H1 (cell line): ENCODE data around the gene NUP107. TPM values are rescaled to one million over a fixed set of nuclear protein-coding genes. Genes with fewer than 3 reads are reported as not detected.

ENCODE experiments used
- CTCF ChIA-PET: fragments of 300-600 bp; sonication (Branson Sonifier 250); formaldehyde crosslinking; loops from one replicate; lab custom pipeline; 2021; ENCODE audit not compliant: partially characterized antibody; lab: Charles Lee
- POLR2A ChIA-PET: fragments of 300-600 bp; sonication (Branson Sonifier 250); formaldehyde crosslinking; loops from one replicate; lab custom pipeline; 2021; ENCODE audit warnings: inconsistent platforms; ENCODE audit not compliant: partially characterized antibody; lab: Charles Lee
- DNase-seq, 2 experiments: peaks; one replicate each; pipeline versions ENCODE4 v3.0.0 to v3.0.0-alpha.2; 2010 to 2022; ENCODE audit warnings: low spot score in 2 of 2, low read depth in 1 of 2, mixed read lengths in 1 of 2
- FAIRE-seq: peaks from 2 replicates; lab custom pipeline; 2011; peaks lifted over from hg19 to GRCh38; lab: Jason Lieb, UNC
- H2AFZ ChIP-seq: 2 replicates; pipeline ENCODE4 v1.8.1; 2012; ENCODE audit warnings: low read length, inconsistent platforms
- H2AK5ac ChIP-seq: 2 replicates; pipeline ENCODE4 v1.6.1; 2013; ENCODE audit warnings: low read depth, low read length
- H2BK120ac ChIP-seq: replicated peaks from 2 replicates; pipeline ENCODE3; 2013; ENCODE audit warnings: low read depth, low read length, inconsistent platforms
- H2BK12ac ChIP-seq: 2 replicates; pipeline ENCODE4 v1.6.1; 2013; ENCODE audit warnings: low read depth, low read length
- H2BK15ac ChIP-seq: 2 replicates; pipeline ENCODE4 v1.6.1; 2013; ENCODE audit warnings: low read length
- H2BK20ac ChIP-seq: 2 replicates; pipeline ENCODE4 v1.6.1; 2013; ENCODE audit warnings: low read length
- H2BK5ac ChIP-seq: 2 replicates; pipeline ENCODE4 v1.6.1; 2013; ENCODE audit warnings: low read depth, low read length
- H3K14ac ChIP-seq: 2 replicates; pipeline ENCODE4 v1.6.1; 2013; ENCODE audit warnings: inconsistent platforms; ENCODE audit not compliant: insufficient read length
- H3K18ac ChIP-seq: 2 replicates; pipeline ENCODE4 v1.6.1; 2013; ENCODE audit warnings: low read length; ENCODE audit errors: extremely low read depth
- H3K23ac ChIP-seq: 2 replicates; pipeline ENCODE4 v1.6.1; 2013; ENCODE audit warnings: inconsistent platforms; ENCODE audit not compliant: insufficient read length
- H3K23me2 ChIP-seq: 2 replicates; pipeline ENCODE4 v1.6.1; 2013; ENCODE audit warnings: low read depth, low read length
- H3K27ac ChIP-seq: 2 replicates; pipeline ENCODE4 v1.6.1; 2011; ENCODE audit warnings: low read depth, low read length, inconsistent platforms
- H3K27me3 ChIP-seq, 4 experiments: replicated peaks in 1 of 4; 1 replicate in 1 of 4; 2 replicates in 3 of 4; pipeline versions ENCODE4 v1.6.1 to v1.8.1; 2011 to 2013; ENCODE audit warnings: low read length in 3 of 4, mild to moderate bottlenecking in 3 of 4, inconsistent platforms in 2 of 4, mixed read lengths in 2 of 4, moderate library complexity in 1 of 4; ENCODE audit not compliant: control insufficient read depth in 3 of 4, insufficient read depth in 3 of 4; ENCODE audit errors: extremely low read depth in 1 of 4
- H3K36me3 ChIP-seq, 4 experiments: 2 replicates each; pipeline versions ENCODE4 v1.6.1 to v1.8.1; 2011 to 2013; ENCODE audit warnings: mild to moderate bottlenecking in 4 of 4, low read length in 3 of 4, moderate library complexity in 2 of 4, control low read depth in 1 of 4, inconsistent platforms in 1 of 4; ENCODE audit not compliant: insufficient read depth in 4 of 4, control insufficient read depth in 2 of 4
- H3K4ac ChIP-seq: replicated peaks from 2 replicates; pipeline ENCODE3; 2013; ENCODE audit warnings: low read length, low read depth, mixed read lengths, inconsistent platforms; ENCODE audit not compliant: insufficient read length
- H3K4me1 ChIP-seq, 4 experiments: replicated peaks in 1 of 4; 1 replicate in 1 of 4; 2 replicates in 3 of 4; pipeline versions ENCODE4 v1.6.1 to v1.8.1; 2011 to 2013; ENCODE audit warnings: low read length in 3 of 4, inconsistent platforms in 2 of 4, mixed read lengths in 1 of 4; ENCODE audit not compliant: insufficient read depth in 4 of 4, control insufficient read depth in 3 of 4
- H3K4me2 ChIP-seq, 2 experiments: 2 replicates each; pipeline versions ENCODE4 v1.6.1 to v1.8.1; 2011 to 2013; ENCODE audit warnings: low read depth in 2 of 2, low read length in 2 of 2, control low read depth in 1 of 2, inconsistent platforms in 1 of 2, mild to moderate bottlenecking in 1 of 2; ENCODE audit not compliant: insufficient read depth in 1 of 2
- H3K4me3 ChIP-seq, 4 experiments: fragments of 200-600, 300-600 bp in 1 of 4; sonication (generic), shearing (Covaris generic), sonication (Bioruptor Twin) in 1 of 4; 2 replicates each; pipeline versions ENCODE4 v1.5.1 to v1.8.1; 2011 to 2016; ENCODE audit warnings: low read length in 4 of 4, low read depth in 3 of 4, control low read depth in 2 of 4, inconsistent platforms in 2 of 4, mild to moderate bottlenecking in 2 of 4, mixed read lengths in 1 of 4, moderate library complexity in 1 of 4; ENCODE audit not compliant: insufficient read depth in 2 of 4; ENCODE audit errors: extremely low read depth in 1 of 4
- H3K56ac ChIP-seq: replicated peaks from 2 replicates; pipeline ENCODE3; 2013; ENCODE audit warnings: low read depth, mild to moderate bottlenecking, mixed read lengths, low read length, inconsistent platforms; ENCODE audit not compliant: insufficient read length
- H3K79me1 ChIP-seq: 2 replicates; pipeline ENCODE4 v1.6.1; 2013; ENCODE audit warnings: low read depth, low read length, control low read depth
- H3K79me2 ChIP-seq, 2 experiments: 2 replicates each; pipeline versions ENCODE4 v1.6.1 to v1.8.1; 2012 to 2013; ENCODE audit warnings: low read length in 2 of 2, mild to moderate bottlenecking in 2 of 2, inconsistent platforms in 1 of 2; ENCODE audit not compliant: insufficient read depth in 2 of 2, control insufficient read depth in 1 of 2
- H3K9ac ChIP-seq, 4 experiments: replicated peaks in 1 of 4; 1 replicate in 1 of 4; 2 replicates in 3 of 4; pipeline versions ENCODE4 v1.6.1 to v1.8.1; 2011 to 2013; ENCODE audit warnings: low read depth in 3 of 4, low read length in 3 of 4, control low read depth in 2 of 4, mild to moderate bottlenecking in 2 of 4, moderate library complexity in 2 of 4, inconsistent platforms in 1 of 4; ENCODE audit errors: extremely low read depth in 1 of 4
- H3K9me3 ChIP-seq, 2 experiments: 2 replicates each; pipeline versions ENCODE4 v1.6.1 to v1.8.1; 2012 to 2013; ENCODE audit warnings: mild to moderate bottlenecking in 2 of 2, moderate library complexity in 2 of 2, control low read depth in 1 of 2, inconsistent platforms in 1 of 2, low read depth in 1 of 2, low read length in 1 of 2, mixed read lengths in 1 of 2; ENCODE audit not compliant: insufficient read depth in 2 of 2
- H4K20me1 ChIP-seq, 2 experiments: replicated peaks in 1 of 2; 2 replicates each; pipeline versions ENCODE3 to v1.8.1; 2011 to 2013; ENCODE audit warnings: inconsistent platforms in 2 of 2, low read length in 2 of 2, mild to moderate bottlenecking in 1 of 2; ENCODE audit not compliant: insufficient read depth in 2 of 2, control insufficient read depth in 1 of 2
- H4K5ac ChIP-seq: 2 replicates; pipeline ENCODE4 v1.6.1; 2013; ENCODE audit warnings: low read length, low read depth, mixed read lengths, inconsistent platforms; ENCODE audit not compliant: insufficient read length
- H4K8ac ChIP-seq: 2 replicates; pipeline ENCODE4 v1.8.0; 2013; ENCODE audit warnings: mild to moderate bottlenecking, moderate library complexity, low read length, inconsistent platforms; ENCODE audit not compliant: insufficient read depth; ENCODE audit errors: extremely low read depth
- H4K91ac ChIP-seq: replicated peaks from 2 replicates; pipeline ENCODE3; 2013; ENCODE audit warnings: low read length, mixed read lengths, inconsistent platforms; ENCODE audit not compliant: insufficient read length
- EZH2 ChIP-seq: fragments of 200-600 bp; sonication (generic); IDR thresholded peaks from 2 replicates; pipeline ENCODE4 v1.7.1; 2012; ENCODE audit warnings: low read depth, mild to moderate bottlenecking, moderate library complexity, low read length, inconsistent platforms; ENCODE audit not compliant: severe bottlenecking
- GABPA ChIP-seq: IDR thresholded peaks from 2 replicates; pipeline ENCODE4 v1.6.1; 2011; ENCODE audit warnings: mild to moderate bottlenecking, low read length, moderate library complexity, borderline replicate concordance; ENCODE audit not compliant: insufficient read depth
- POLR2AphosphoS5 ChIP-seq: IDR thresholded peaks from 2 replicates; pipeline ENCODE4 v1.6.1; 2011; ENCODE audit warnings: low read depth, low read length
- POU5F1 ChIP-seq: IDR thresholded peaks from 2 replicates; pipeline ENCODE4 v1.6.1; 2011; ENCODE audit warnings: low read depth, mild to moderate bottlenecking, low read length, moderate library complexity
- RNF2 ChIP-seq: fragments of 200-900, 300-1000 bp; sonication (generic); IDR thresholded peaks from 2 replicates; pipeline ENCODE4 v1.7.1; 2016; ENCODE audit warnings: borderline replicate concordance, low read depth, mild to moderate bottlenecking, antibody characterized with exemption, low read length; ENCODE audit not compliant: poor library complexity, severe bottlenecking; ENCODE audit errors: missing control alignments
- WGBS, 2 experiments: shearing (Covaris generic) in 1 of 2; methylation state at CpG; one replicate each; pipeline versions ENCODE4 v1.1.6 to v1.1.7; 2013 to 2015; ENCODE audit warnings: low lambda C conversion rate in 2 of 2, mixed read lengths in 2 of 2, inconsistent platforms in 1 of 2, low coverage in 1 of 2, missing lambda C conversion rate in 1 of 2; ENCODE audit not compliant: insufficient replicate concordance in 2 of 2, insufficient coverage in 1 of 2, insufficient read length in 1 of 2; ENCODE audit errors: extremely low coverage in 1 of 2, missing lambda C conversion rate in 1 of 2; 5-methylcytosine and 5-hydroxymethylcytosine counted together
- polyA plus RNA-seq, 7 experiments: library from polyadenylated mRNA; depleted of rRNA in 3 of 7; stranded (reverse) in 5 of 7; unstranded in 2 of 7; fragments of >200 nt in 5 of 7; fragments of 200-250 nt in 2 of 7; gene quantifications; 1 replicate in 5 of 7; 2 replicates in 1 of 7; 4 replicates in 1 of 7; pipeline versions ENCODE4 v1.2.1 to v1.2.3, GENCODE V29; 2011 to 2013; ENCODE audit warnings: missing spikeins in 2 of 7, mixed read lengths in 2 of 7
- total RNA-seq: library from RNA; stranded (reverse); fragmentation: NEBNext Ultra II Directional; extraction: Animal tissue kit (Norgen Biotek cat#: 25700); gene quantifications from 2 replicates; pipeline ENCODE4 v1.2.1, GENCODE V29; 2021

NUP107 gene
- total and polyA plus RNA-seq, 2 of the 8 experiments (the other 6 are each of a cell fraction or from before 2014, with no cell fraction given) = 46.1 to 141 TPM

DNA sequence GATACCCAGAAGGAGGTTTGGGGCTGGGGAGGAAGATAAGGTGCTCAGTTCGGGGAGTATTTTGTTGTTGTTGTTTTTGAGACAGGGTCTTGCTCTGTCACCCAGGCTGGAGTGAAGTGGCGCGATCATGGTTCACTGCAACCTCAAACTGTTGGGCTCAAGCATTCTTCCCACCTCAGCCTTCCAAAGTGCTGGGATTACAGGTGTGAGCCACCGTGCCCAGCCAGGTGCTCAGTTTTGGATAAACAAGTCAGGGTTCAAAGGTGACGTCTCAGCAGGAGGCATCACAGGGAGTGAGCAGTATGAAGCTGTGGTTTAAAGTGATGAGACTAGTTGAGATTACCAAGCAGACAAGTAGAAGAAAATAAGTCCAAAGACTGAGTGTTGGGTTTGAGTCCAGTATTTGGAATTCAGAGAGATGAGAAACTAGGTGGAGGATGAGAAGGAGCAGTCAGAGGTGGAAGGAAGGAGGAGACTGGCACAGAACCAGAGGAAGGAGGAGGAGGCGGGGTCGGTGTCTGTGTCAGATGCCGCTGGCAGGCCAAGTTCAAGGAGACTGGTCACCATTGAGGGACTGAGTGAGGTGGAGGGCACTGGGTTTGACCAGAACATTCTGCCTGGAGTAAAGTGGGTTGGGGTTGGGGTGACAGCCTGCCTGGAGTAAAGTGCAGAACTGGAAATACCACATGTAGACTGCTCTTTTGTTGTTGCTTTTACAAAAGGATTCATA, 75.3 kb downstream of the NUP107 start:
- Histone ChIP-seq H2BK15ac (no peak overlapping the region), H3K4ac (no peak overlapping the region), H3K4me2 (no peak overlapping the region), H4K8ac (peak overlapping the region; percentile 62; the same call in 1 of the 2 replicates), H4K5ac (no peak overlapping the region), H3K79me2 (no peaks in the 10 kb centered on the region), H4K20me1 (peaks cover 0 to 2% of the 10 kb centered on the region in 2 experiments), H3K23me2 (no peaks in the 10 kb centered on the region), H3K9me3 (no peaks in the 10 kb centered on the region), H3K14ac (no peak overlapping the region), H2BK5ac (no peak overlapping the region), H2AK5ac (no peak overlapping the region), H3K36me3 (peaks cover 0 to 18% (median under 1%) of the 10 kb centered on the region in 4 experiments; a peak in 3 of 8 replicates), H3K9ac (no peak overlapping the region), H2AFZ (no peak overlapping the region), H3K4me3 (no peak overlapping the region), H2BK12ac (no peak overlapping the region), H3K79me1 (no peaks in the 10 kb centered on the region), H2BK120ac (no peak overlapping the region), H3K18ac (no peak overlapping the region), H4K91ac (no peak overlapping the region), H3K27me3 (no peaks in the 10 kb centered on the region), H2BK20ac (no peak overlapping the region), H3K23ac (no peak overlapping the region), H3K27ac (no peak overlapping the region), H3K4me1 (no peaks in the 10 kb centered on the region), H3K56ac (no peak overlapping the region)
- no peak for FAIRE-seq
- no peak for DNase-seq
- TF ChIP-seq GABPA (no peak), POU5F1 (no peak), POLR2AphosphoS5 (no peak), EZH2 (no peak), RNF2 (no peak)
- POLR2A ChIA-PET = interaction anchor here (0.8 to 1.9 kb wide), 3 partner anchors 9 to 25 kb away, joined by 3 to 6 read pairs (median 3); no protein-coding TSS in a partner anchor
- CTCF ChIA-PET = interaction anchor here (0.5 kb wide), 1 partner anchor 78 kb away, joined by 3 read pairs; no protein-coding TSS in a partner anchor
- WGBS, 2 experiments = 89% methylated on average over 8 of the region's 8 CpGs; no CpG with 5 or more reads in 1 of the 2 experiments
